HUES48 (cell line): Measurements from ENCODE around the gene VSTM4.

Source experiments
- H3K27ac ChIP-seq: one replicate; pipeline ENCODE4 v1.7.0; 2013; ENCODE audit warnings: low read depth, low read length, inconsistent platforms
- H3K27me3 ChIP-seq: 2 replicates; pipeline ENCODE4 v1.6.1; 2013; ENCODE audit warnings: mild to moderate bottlenecking, low read length; ENCODE audit not compliant: control insufficient read depth, insufficient read depth
- H3K36me3 ChIP-seq: 2 replicates; pipeline ENCODE4 v1.6.1; 2013; ENCODE audit warnings: low read length; ENCODE audit not compliant: control insufficient read depth, insufficient read depth
- H3K4me1 ChIP-seq: 2 replicates; pipeline ENCODE4 v1.6.1; 2013; ENCODE audit warnings: mild to moderate bottlenecking, low read length; ENCODE audit not compliant: control insufficient read depth, insufficient read depth
- H3K4me3 ChIP-seq: 2 replicates; pipeline ENCODE4 v1.5.1; 2013; ENCODE audit warnings: mild to moderate bottlenecking, low read depth, low read length
- H3K9ac ChIP-seq: 2 replicates; pipeline ENCODE4 v1.6.1; 2013; ENCODE audit warnings: mild to moderate bottlenecking, low read depth, low read length, moderate library complexity
- H3K9me3 ChIP-seq: 2 replicates; pipeline ENCODE4 v1.6.1; 2013; ENCODE audit warnings: low read length; ENCODE audit not compliant: control insufficient read depth, insufficient read depth

The VSTM4 gene

DNA sequence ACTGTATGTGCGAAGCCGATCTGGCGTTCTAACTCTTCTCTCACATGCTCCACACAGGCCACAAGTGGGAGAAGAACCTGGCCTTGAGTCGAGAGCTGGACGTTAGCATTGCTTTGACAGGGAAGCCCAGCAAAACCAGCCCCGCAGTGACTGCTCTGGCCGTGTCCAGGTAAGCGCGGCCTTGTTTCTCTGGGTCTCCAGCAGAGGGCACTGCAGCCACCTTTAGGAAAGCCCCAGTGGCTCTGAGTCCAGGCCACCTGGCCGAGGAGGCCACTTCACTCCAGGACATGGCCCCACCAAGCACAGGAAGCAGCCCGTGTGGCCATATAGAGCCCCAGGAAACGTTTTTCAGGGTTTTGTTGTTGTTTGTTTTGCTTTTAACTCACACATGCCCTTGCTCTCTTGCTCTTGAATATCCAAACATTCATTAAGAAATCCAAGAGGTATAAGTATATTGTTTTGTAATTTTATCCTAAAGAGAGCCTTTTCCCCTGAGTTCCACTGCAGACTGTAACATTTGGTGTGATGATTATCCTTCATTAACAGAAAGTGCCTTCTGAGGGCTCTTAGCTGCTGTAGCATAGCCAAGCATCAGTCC, 133.9 kb downstream of the VSTM4 start:
- Histone ChIP-seq H3K36me3 (no peaks in the 10 kb centered on the region), H3K27me3 (no peaks in the 10 kb centered on the region), H3K4me1 (no peaks in the 10 kb centered on the region), H3K9me3 (no peaks in the 10 kb centered on the region), H3K27ac (no peak overlapping the region), H3K9ac (no peak overlapping the region), H3K4me3 (no peak overlapping the region)

DNA sequence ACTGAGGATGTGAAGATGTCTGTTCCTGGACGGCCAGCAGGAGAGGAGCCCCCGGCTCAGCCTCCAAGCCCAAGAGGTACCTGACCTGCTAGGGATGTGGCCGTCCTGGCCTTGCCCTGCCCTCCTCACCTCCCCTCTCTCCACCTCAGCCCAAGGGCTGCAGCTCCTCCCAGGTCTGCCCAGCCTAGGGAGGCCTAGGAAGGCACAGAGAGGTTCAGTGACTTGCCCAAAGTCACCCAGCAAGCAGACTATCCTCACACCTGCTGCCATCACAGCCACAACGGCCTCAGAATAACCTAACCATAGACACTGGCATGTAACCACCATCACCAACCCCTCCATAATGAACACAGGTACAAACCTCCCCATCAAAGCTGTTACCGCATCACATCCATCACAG, 137.0 kb downstream of the VSTM4 start:
- H3K9me3 ChIP-seq, result no peaks in the 10 kb centered on the region
- H3K4me1 ChIP-seq, result no peaks in the 10 kb centered on the region
- no peak overlapping the region for H3K27ac ChIP-seq
- H3K27me3 ChIP-seq, result no peaks in the 10 kb centered on the region
- H3K36me3 ChIP-seq, result no peaks in the 10 kb centered on the region
- no peak overlapping the region for H3K9ac ChIP-seq
- no peak overlapping the region for H3K4me3 ChIP-seq

DNA sequence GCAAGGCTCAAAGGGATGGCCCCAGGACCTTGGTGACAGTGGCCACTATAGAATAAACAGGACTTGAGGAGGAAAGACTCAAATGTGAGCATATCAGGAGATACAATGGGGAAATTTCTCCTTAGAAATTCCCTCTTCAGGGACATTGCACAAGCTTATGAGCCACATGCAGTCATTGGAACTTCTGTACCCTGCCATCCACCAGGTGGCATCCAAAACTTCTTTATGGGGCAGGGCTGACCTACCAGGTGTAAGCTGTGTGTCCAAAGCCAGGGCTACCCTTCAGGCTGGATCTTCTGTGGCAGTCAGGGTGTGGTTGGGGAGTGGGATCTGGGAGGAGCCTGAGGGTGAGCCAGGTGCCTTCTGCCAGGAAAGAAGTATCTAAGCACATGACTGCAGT, 139.1 kb downstream of the VSTM4 start:
- Histone ChIP-seq H3K36me3 (no peaks in the 10 kb centered on the region), H3K9ac (no peak overlapping the region), H3K27ac (no peak overlapping the region), H3K4me1 (no peaks in the 10 kb centered on the region), H3K27me3 (no peaks in the 10 kb centered on the region), H3K4me3 (no peak overlapping the region), H3K9me3 (no peaks in the 10 kb centered on the region)

DNA sequence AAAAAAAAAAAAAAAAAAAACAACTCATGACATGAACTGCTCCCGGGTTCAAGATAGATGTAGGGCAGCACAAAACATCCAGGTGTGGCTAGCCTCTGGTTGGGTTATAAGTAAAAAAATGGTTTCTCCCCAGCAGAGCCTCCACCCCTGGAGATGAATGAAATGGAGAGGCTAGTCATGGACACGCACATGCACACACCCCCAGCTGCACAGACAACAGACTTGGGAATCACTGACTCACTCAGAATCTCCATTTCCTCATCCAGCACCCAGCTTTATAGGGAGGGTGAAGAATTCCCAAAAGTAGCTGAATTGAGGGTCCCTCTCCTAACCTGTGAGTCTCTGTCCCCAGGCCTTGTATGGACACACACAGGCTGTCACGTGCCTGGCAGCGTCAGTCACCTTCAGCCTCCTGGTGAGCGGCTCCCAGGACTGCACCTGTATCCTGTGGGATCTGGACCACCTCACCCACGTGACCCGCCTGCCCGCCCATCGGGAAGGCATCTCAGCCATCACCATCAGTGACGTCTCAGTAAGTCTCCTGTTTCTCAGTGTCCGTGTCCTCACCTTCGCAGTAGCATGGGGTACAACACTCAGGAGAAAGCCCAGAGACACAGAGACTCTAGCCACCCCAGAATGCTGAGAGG, 140.7 kb downstream of the VSTM4 start:
- no peaks in the 10 kb centered on the region for H3K36me3 ChIP-seq
- no peak overlapping the region for H3K4me3 ChIP-seq
- H3K9ac ChIP-seq, result no peak overlapping the region
- no peaks in the 10 kb centered on the region for H3K4me1 ChIP-seq
- no peaks in the 10 kb centered on the region for H3K9me3 ChIP-seq
- no peak overlapping the region for H3K27ac ChIP-seq
- no peaks in the 10 kb centered on the region for H3K27me3 ChIP-seq

DNA sequence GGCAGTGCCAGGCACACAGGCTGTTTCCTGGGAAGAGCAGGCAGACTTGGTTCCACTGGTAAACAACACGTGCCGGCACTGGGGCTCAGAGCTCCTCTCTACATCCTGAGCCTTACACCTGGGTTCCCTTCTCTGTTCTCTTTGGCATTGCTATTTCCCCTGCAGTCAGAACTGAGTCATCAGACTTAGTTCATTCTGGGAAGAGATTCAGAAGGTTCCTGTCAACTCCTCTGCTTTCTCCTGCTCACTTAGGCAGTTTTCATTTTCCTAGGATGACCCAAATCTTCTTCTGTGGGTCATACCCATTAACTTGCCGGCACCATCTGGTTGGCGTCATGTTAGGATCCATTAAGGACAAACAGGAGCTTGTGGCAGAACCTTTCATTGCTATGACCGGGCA, 142.3 kb downstream of the VSTM4 start:
- H3K4me1 ChIP-seq, result no peaks in the 10 kb centered on the region
- H3K27ac ChIP-seq, result no peak overlapping the region
- no peaks in the 10 kb centered on the region for H3K9me3 ChIP-seq
- H3K27me3 ChIP-seq, result no peaks in the 10 kb centered on the region
- no peak overlapping the region for H3K4me3 ChIP-seq
- H3K36me3 ChIP-seq, result no peaks in the 10 kb centered on the region
- no peak overlapping the region for H3K9ac ChIP-seq

DNA sequence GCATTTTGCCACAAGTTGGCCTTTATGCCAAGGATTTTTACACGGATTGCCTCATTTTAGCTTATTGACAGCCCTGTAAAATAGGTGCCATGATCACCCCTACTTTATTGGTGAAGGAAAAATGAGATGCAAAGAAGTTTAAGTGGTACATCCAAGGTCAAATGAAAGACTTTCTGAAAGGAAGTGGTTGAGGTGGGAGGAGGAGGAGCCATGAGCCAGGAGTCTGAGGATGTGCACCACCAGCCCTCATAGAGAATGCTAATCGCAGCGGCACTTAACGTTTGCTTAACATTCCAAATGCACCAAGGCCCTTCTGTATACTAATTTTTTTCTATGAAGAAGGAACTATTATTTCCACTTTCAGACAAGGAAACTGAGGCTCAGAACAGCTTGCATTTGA, 144.7 kb downstream of the VSTM4 start:
- H3K4me1 ChIP-seq, result no peaks in the 10 kb centered on the region
- H3K27ac ChIP-seq, result no peak overlapping the region
- no peak overlapping the region for H3K9ac ChIP-seq
- no peaks in the 10 kb centered on the region for H3K9me3 ChIP-seq
- no peaks in the 10 kb centered on the region for H3K27me3 ChIP-seq
- H3K4me3 ChIP-seq, result no peak overlapping the region
- no peaks in the 10 kb centered on the region for H3K36me3 ChIP-seq

DNA sequence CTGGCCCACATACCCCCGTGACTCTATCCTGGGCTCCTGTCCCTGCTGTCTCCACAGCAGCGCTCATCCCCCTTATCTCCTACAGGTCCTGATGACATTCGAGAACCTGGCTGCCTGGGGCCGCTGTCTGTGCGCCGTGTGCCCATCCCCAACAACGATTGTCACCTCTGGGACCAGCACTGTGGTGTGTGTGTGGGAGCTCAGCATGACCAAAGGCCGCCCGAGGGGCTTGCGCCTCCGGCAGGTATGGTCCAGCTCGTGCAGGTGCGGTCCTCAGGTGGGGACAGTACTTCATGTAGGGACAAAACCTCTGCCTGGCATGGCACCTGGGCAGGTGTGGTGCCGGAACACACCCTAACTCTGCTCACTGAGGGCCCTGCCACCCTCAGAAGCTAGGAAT, 145.3 kb downstream of the VSTM4 start:
- H3K36me3 ChIP-seq, result no peaks in the 10 kb centered on the region
- no peaks in the 10 kb centered on the region for H3K4me1 ChIP-seq

DNA sequence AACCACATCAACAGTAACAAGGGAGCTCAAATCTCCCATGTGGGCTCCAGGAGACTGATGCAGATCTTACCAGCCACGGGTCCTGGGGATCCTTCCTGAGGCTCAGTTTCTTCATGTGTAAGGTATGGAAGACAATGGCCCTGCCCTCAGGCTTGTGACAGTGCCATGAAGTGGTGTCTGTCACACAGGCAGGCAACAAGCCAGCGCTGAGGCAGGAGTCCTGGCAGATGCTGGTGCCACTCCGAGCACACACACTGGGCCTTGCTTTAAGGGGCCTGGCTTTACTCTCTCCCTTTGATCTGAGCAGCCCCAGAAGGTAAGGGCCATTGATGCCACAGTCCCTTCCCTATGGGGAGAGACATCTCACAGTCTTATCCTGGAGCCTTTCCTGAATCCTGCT, 147.3 kb downstream of the VSTM4 start:
- Histone ChIP-seq H3K27me3 (no peaks in the 10 kb centered on the region), H3K36me3 (no peaks in the 10 kb centered on the region), H3K4me3 (no peak overlapping the region), H3K9ac (no peak overlapping the region), H3K9me3 (no peaks in the 10 kb centered on the region), H3K4me1 (no peaks in the 10 kb centered on the region), H3K27ac (no peak overlapping the region)

More for the DNA sequence above, 145.3 kb downstream of the VSTM4 start:
- Histone ChIP-seq H3K27ac (no peak overlapping the region), H3K27me3 (no peaks in the 10 kb centered on the region), H3K4me3 (no peak overlapping the region), H3K9me3 (no peaks in the 10 kb centered on the region), H3K9ac (no peak overlapping the region)

DNA sequence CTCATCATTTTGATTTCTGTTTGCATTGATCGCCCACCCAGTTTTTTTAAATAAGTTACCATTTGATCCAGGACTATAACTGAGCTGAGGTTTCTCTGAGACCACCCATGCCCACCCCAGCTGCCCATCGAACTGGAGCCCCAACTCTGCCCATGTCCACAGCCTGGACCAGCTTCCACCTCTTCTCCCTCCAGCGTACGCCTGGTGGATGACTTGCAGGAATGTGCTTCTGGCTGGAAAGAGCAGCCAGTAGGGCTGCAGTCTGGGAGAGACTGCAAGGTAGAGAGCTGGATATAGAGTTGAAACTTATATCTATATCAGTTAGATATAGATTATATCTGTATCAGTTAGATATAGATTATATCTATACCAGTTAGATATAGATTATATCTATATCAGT, 149.9 kb downstream of the VSTM4 start:
- H3K27me3 ChIP-seq, result no peaks in the 10 kb centered on the region
- H3K36me3 ChIP-seq, result no peaks in the 10 kb centered on the region
- no peaks in the 10 kb centered on the region for H3K9me3 ChIP-seq
- no peak overlapping the region for H3K4me3 ChIP-seq
- no peak overlapping the region for H3K9ac ChIP-seq
- no peak overlapping the region for H3K27ac ChIP-seq
- no peaks in the 10 kb centered on the region for H3K4me1 ChIP-seq
